ENCODE results near the gene MRPL48. TPM values are rescaled to one million over a fixed set of nuclear protein-coding genes. Genes with fewer than 3 reads are reported as not detected.
A peak's percentile ranks its signal among the peaks of the same experiment; 100 is the strongest.
"Not testable (repeated sequence)": the region's sequence is repeated elsewhere in the genome, so short reads cannot be mapped to it uniquely, and the experiment has no call there.

MRPL48 gene
- total and polyA plus RNA-seq, 4 donors = 37.5 to 58.5 (median 40.4) TPM

DNA sequence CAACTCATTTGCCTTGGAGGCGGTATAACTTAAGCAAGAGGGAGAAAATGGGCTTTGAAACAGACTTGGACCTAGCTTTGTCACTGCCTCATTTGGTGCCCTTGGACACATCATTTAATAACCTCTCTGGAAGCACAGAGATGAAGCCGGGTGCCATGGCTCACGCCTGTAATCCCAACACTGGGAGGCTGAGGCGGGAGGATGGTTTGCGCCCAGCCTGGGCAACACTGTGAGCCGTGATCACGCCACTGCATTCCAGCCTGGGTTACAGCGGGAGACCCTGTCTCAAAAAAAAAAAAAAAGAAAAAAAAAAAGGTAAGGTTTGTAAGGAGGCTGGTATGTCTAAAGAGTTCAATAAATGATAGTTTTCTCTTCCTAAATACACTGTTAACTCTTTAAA, 88.2 kb downstream of the MRPL48 start:
- no peak for DNase-seq (ENCODE audit: low read depth in 4 of 6, low spot score in 6 of 6)
- no CpG with 5 or more reads among the region's 8 CpGs for WGBS (ENCODE audit: insufficient coverage)
- H3K27ac ChIP-seq (ENCODE audit: low read depth, low read length) = no peak overlapping the region

DNA sequence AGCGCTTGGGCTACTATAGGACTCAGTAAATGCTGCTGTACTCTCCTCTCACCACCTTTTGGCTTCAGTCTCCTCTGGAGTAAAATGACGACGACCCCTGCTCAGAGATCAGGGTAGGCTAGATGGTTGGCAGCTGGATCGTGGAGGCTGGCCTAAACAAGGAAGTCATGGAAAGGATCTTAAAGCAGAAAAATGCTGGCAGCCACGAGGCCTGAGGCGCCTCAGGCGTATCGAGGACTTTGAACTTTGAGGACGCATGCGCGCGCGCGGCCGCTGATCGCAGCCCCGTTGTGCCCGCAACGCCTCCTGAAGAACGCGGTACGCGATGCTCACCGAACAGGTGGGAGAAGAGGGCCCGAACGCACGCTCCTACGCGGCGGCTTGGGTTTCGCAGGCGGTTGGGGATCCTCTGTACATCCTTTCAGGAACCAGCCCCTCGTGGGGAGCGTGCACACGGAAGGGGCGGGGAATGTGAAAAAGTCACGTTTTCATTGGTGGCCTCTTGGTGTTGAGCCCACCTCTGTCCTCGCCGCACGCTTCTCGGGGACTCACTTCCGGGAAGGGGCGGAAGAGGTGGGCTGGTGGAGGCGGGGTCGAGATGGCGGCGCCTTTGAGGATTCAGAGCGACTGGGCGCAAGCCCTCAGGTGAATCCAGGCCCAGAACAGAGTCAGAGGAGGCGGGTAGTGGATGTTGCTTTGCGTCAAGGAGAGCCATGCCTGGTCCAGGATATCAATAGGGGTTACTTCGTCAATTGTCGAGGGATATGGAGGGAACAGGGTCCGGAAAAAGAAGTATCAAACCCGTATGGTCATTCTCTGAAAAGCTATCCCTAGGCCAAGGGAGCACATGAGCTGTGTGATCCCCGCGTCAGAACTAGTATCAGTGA, 89.0 kb downstream of the MRPL48 start, which contains the start of the genes COA4 and PAAF1:
Gene COA4, minus strand, starts transcription at position 423 of the 887 bp plus-strand sequence. CDS start 3,468 bp downstream, outside the sequence.
Gene PAAF1, plus strand, starts transcription at position 576 of the 887 bp plus-strand sequence. Its CDS starts 23 bp downstream, at position 599.
- WGBS (ENCODE audit: insufficient coverage) = under 1% methylated on average over 56 of the region's 57 CpGs
- Histone ChIP-seq H3K4me3 (ENCODE audit: low read depth, low read length) (peak within 1 kb of the TSS; percentile 97), H3K36me3 (ENCODE audit: control insufficient read depth, insufficient read depth, low read length) (peaks cover 21% of the 10 kb centered on the region), H3K9me3 (ENCODE audit: control insufficient read depth, insufficient read depth, low read length) (no peaks in the 10 kb centered on the region), H3K27ac (ENCODE audit: low read depth, low read length) (peak within 1 kb of the TSS; percentile 94), H3K27me3 (ENCODE audit: control insufficient read depth, insufficient read depth, low read length) (no peaks in the 10 kb centered on the region), H3K4me1 (ENCODE audit: control insufficient read depth, insufficient read depth, low read length) (peaks cover 9% of the 10 kb centered on the region)
- peak; percentile 92 to 99 (median 96) for DNase-seq (ENCODE audit: low read depth in 4 of 6, low spot score in 6 of 6)

More for the DNA sequence above, 88.2 kb downstream of the MRPL48 start:
- Histone ChIP-seq H3K9me3 (ENCODE audit: control insufficient read depth, insufficient read depth, low read length) (no peaks in the 10 kb centered on the region), H3K27me3 (ENCODE audit: control insufficient read depth, insufficient read depth, low read length) (no peaks in the 10 kb centered on the region), H3K36me3 (ENCODE audit: control insufficient read depth, insufficient read depth, low read length) (peaks cover 29% of the 10 kb centered on the region), H3K4me3 (ENCODE audit: low read depth, low read length) (peak overlapping the region; percentile 97), H3K4me1 (ENCODE audit: control insufficient read depth, insufficient read depth, low read length) (peaks cover 9% of the 10 kb centered on the region)

DNA sequence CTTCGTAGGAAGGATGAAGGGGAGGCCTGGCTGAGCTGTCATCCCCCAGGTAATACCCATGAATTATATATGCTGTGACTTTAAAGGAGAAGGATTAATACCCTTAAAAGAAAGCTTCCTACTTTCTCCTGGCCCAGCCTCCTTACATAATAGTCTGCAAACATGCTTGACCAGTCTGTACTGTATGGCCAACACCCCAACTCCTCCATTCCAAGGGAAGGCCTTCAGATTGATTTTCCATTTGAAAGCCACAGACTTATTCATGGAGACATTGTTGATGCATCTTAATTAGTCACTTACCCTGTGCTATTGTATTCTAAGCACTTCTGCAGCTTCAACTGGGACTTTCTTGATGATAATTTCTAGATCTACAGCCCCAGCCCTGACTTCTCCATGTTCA, 91.1 kb downstream of the MRPL48 start:
- no CpG with 5 or more reads among the region's 1 CpG for WGBS (ENCODE audit: insufficient coverage)
- Histone ChIP-seq H3K27me3 (ENCODE audit: control insufficient read depth, insufficient read depth, low read length) (no peaks in the 10 kb centered on the region), H3K27ac (ENCODE audit: low read depth, low read length) (no peak overlapping the region), H3K9me3 (ENCODE audit: control insufficient read depth, insufficient read depth, low read length) (no peaks in the 10 kb centered on the region), H3K4me3 (ENCODE audit: low read depth, low read length) (no peak overlapping the region), H3K4me1 (ENCODE audit: control insufficient read depth, insufficient read depth, low read length) (peaks cover 9% of the 10 kb centered on the region), H3K36me3 (ENCODE audit: control insufficient read depth, insufficient read depth, low read length) (peaks cover 8% of the 10 kb centered on the region)
- DNase-seq (ENCODE audit: low read depth in 4 of 6, low spot score in 6 of 6) = no peak

DNA sequence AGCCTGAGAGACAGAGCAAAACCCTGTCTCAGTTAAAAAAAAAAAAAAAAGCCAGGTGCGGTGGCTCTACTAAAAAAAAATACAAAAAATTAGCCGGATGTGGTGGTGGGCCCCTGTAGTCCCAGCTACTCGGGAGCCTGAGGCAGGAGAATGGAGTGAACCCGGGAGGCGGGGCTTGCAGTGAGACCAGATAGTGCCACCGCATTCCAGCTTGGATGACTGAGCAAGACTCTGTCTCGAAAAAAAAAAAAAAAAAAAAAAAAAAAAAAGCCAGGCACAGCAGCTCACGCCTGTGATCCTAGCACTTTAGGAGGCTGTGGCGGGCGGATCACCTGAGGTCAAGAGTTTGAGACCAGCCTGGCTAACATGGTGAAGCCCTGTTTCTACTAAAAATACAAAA, 92.8 kb downstream of the MRPL48 start:
- not testable (repeated sequence) for H3K27ac ChIP-seq (ENCODE audit: low read depth, low read length); H3K4me3 ChIP-seq (ENCODE audit: low read depth, low read length); H3K9me3 ChIP-seq (ENCODE audit: control insufficient read depth, insufficient read depth, low read length); H3K27me3 ChIP-seq (ENCODE audit: control insufficient read depth, insufficient read depth, low read length); H3K36me3 ChIP-seq (ENCODE audit: control insufficient read depth, insufficient read depth, low read length); DNase-seq (ENCODE audit: low read depth in 4 of 6, low spot score in 6 of 6); H3K4me1 ChIP-seq (ENCODE audit: control insufficient read depth, insufficient read depth, low read length)
- 100% methylated on average over 3 of the region's 10 CpGs for whole genome bisulfite sequencing (ENCODE audit: insufficient coverage)

DNA sequence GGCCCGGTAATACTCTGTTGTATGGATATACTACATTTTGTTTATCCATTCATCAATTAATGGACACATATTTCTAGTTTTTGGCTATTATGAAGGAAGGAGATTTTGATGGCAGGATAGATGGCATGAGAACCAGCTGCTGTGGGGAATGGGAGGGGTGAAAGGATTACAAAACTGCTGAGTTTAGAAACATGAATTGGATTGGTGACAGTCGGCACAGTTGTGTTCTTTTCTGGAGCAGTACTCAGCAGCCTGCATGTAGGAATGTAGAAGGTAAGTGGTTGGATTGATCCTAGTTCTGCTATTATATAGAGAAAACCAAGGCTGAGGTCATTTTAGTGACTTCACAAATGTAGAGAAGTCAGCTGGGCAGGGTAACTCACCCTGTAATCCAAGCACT, 96.2 kb downstream of the MRPL48 start:
- Histone ChIP-seq H3K4me3 (ENCODE audit: low read depth, low read length) (no peak overlapping the region), H3K36me3 (ENCODE audit: control insufficient read depth, insufficient read depth, low read length) (peaks cover 5% of the 10 kb centered on the region), H3K27me3 (ENCODE audit: control insufficient read depth, insufficient read depth, low read length) (no peaks in the 10 kb centered on the region), H3K9me3 (ENCODE audit: control insufficient read depth, insufficient read depth, low read length) (no peaks in the 10 kb centered on the region), H3K4me1 (ENCODE audit: control insufficient read depth, insufficient read depth, low read length) (no peaks in the 10 kb centered on the region), H3K27ac (ENCODE audit: low read depth, low read length) (no peak overlapping the region)
- 100% methylated on average over 1 of the region's 2 CpGs for WGBS (ENCODE audit: insufficient coverage)
- no peak for DNase-seq (ENCODE audit: low read depth in 4 of 6, low spot score in 6 of 6)

DNA sequence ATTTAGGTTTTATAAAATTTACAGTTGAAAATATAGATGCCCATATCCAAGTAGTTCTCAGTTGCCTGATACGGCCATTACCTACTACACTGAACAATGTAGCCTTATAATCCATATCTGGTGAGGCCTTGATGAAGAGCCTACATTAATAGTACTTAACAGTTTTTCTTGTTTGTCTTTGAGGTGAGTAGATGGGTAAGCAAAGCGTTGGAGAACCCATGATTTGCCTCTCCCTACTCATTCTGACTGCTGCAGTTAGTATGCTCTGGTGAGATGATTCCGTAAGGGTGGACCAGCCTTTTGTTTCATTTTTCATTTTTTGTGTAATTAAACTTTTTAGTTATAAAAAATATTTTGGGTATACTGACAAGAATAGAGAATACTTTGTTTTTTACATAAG, 100.6 kb downstream of the MRPL48 start:
- Histone ChIP-seq H3K27me3 (ENCODE audit: control insufficient read depth, insufficient read depth, low read length) (no peaks in the 10 kb centered on the region), H3K4me3 (ENCODE audit: low read depth, low read length) (no peak overlapping the region), H3K4me1 (ENCODE audit: control insufficient read depth, insufficient read depth, low read length) (no peaks in the 10 kb centered on the region), H3K36me3 (ENCODE audit: control insufficient read depth, insufficient read depth, low read length) (peaks cover 12% of the 10 kb centered on the region), H3K27ac (ENCODE audit: low read depth, low read length) (no peak overlapping the region), H3K9me3 (ENCODE audit: control insufficient read depth, insufficient read depth, low read length) (no peaks in the 10 kb centered on the region)
- DNase-seq (ENCODE audit: low read depth in 4 of 6, low spot score in 6 of 6) = no peak
- no CpG with 5 or more reads among the region's 3 CpGs for WGBS (ENCODE audit: insufficient coverage)

DNA sequence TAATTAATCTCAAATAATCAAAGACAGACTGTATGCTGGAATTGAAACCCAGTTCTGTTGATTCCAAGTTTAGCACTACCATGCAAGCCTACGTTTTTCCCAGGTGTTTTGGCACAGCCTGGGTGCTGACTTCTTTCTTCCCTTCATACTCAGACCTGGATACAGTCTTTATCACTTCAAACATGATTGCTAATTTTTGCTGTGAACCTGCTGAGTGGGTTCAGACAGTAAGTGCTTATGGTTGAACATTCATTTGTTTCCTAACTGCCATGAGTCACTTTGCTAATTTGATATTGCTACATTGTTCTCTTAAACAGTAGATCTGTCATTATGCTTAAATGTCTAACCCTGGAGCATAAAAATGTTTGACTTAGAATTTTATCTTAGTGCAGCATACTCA, 101.3 kb downstream of the MRPL48 start:
- Histone ChIP-seq H3K27me3 (ENCODE audit: control insufficient read depth, insufficient read depth, low read length) (no peaks in the 10 kb centered on the region), H3K27ac (ENCODE audit: low read depth, low read length) (no peak overlapping the region), H3K4me3 (ENCODE audit: low read depth, low read length) (no peak overlapping the region), H3K9me3 (ENCODE audit: control insufficient read depth, insufficient read depth, low read length) (no peaks in the 10 kb centered on the region), H3K4me1 (ENCODE audit: control insufficient read depth, insufficient read depth, low read length) (no peaks in the 10 kb centered on the region), H3K36me3 (ENCODE audit: control insufficient read depth, insufficient read depth, low read length) (peaks cover 15% of the 10 kb centered on the region)
- DNase-seq (ENCODE audit: low read depth in 4 of 6, low spot score in 6 of 6) = no peak
- WGBS (ENCODE audit: insufficient coverage) = 71% methylated on average over 1 of the region's 1 CpG

DNA sequence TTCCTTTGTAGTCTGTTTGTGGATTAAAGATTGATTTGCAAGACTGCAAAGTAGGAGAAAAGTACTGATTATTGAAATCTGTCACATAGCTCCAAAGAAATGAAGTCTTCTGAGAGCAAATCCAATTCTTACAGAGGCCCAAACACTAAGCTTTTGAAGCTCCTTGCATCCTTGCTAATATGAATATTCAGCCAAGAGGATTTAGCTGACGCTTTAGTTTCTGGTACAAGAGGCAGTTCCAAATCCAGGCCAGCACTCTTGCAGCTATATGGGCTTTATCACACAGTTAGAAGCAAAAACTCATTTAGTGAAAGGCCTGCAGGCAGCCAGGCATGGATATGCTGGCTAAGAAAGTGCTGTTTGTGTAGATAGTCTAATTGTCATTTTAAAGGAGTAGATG, 101.9 kb downstream of the MRPL48 start:
- DNase-seq (ENCODE audit: low read depth in 4 of 6, low spot score in 6 of 6) = peak in 1 of 6 donors; percentile 42
- H3K9me3 ChIP-seq (ENCODE audit: control insufficient read depth, insufficient read depth, low read length) = no peaks in the 10 kb centered on the region
- H3K4me1 ChIP-seq (ENCODE audit: control insufficient read depth, insufficient read depth, low read length) = no peaks in the 10 kb centered on the region
- no peak overlapping the region for H3K27ac ChIP-seq (ENCODE audit: low read depth, low read length)
- no peak overlapping the region for H3K4me3 ChIP-seq (ENCODE audit: low read depth, low read length)
- peaks cover 13% of the 10 kb centered on the region for H3K36me3 ChIP-seq (ENCODE audit: control insufficient read depth, insufficient read depth, low read length)
- WGBS (ENCODE audit: insufficient coverage) = 71% methylated on average over 1 of the region's 1 CpG
- no peaks in the 10 kb centered on the region for H3K27me3 ChIP-seq (ENCODE audit: control insufficient read depth, insufficient read depth, low read length)

DNA sequence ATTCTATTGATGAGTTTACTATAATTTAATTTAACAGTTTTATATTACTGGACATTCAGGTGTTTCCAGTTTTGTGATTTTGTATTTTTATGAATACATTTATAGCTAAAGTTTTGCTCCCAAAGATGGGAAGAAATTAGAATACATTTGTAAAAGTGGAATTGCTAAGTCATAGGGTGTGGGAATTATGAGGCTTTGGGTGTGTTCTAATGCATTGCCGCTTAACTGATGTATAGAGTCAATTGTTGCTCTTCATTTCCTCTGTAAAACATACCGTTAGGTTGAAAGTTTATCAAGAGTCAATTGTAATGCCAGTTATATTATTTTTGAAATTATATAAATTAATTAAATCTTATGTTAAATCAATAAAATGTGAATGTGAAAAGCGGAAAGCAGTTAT, 105.4 kb downstream of the MRPL48 start:
- Histone ChIP-seq H3K27ac (ENCODE audit: low read depth, low read length) (no peak overlapping the region), H3K4me3 (ENCODE audit: low read depth, low read length) (no peak overlapping the region), H3K4me1 (ENCODE audit: control insufficient read depth, insufficient read depth, low read length) (no peaks in the 10 kb centered on the region), H3K9me3 (ENCODE audit: control insufficient read depth, insufficient read depth, low read length) (no peaks in the 10 kb centered on the region), H3K36me3 (ENCODE audit: control insufficient read depth, insufficient read depth, low read length) (peaks cover 16% of the 10 kb centered on the region), H3K27me3 (ENCODE audit: control insufficient read depth, insufficient read depth, low read length) (no peaks in the 10 kb centered on the region)
- WGBS (ENCODE audit: insufficient coverage) = 100% methylated on average over 1 of the region's 3 CpGs
- no peak for DNase-seq (ENCODE audit: low read depth in 4 of 6, low spot score in 6 of 6)

Measured in spinal cord (tissue), 10 donors.